H1 (cell line): ENCODE data around the gene PGA5. TPM values are rescaled to one million over a fixed set of nuclear protein-coding genes. Genes with fewer than 3 reads are reported as not detected.

Experiments used
- CTCF ChIA-PET: fragments of 300-600 bp; sonication (Branson Sonifier 250); formaldehyde crosslinking; loops from one replicate; lab custom pipeline; 2021; ENCODE audit not compliant: partially characterized antibody; lab: Charles Lee
- POLR2A ChIA-PET: fragments of 300-600 bp; sonication (Branson Sonifier 250); formaldehyde crosslinking; loops from one replicate; lab custom pipeline; 2021; ENCODE audit warnings: inconsistent platforms; ENCODE audit not compliant: partially characterized antibody; lab: Charles Lee
- DNase-seq, 2 experiments: peaks; one replicate each; pipeline versions ENCODE4 v3.0.0 to v3.0.0-alpha.2; 2010 to 2022; ENCODE audit warnings: low spot score in 2 of 2, low read depth in 1 of 2, mixed read lengths in 1 of 2
- FAIRE-seq: peaks from 2 replicates; lab custom pipeline; 2011; peaks lifted over from hg19 to GRCh38; lab: Jason Lieb, UNC
- H2AFZ ChIP-seq: 2 replicates; pipeline ENCODE4 v1.8.1; 2012; ENCODE audit warnings: low read length, inconsistent platforms
- H2AK5ac ChIP-seq: 2 replicates; pipeline ENCODE4 v1.6.1; 2013; ENCODE audit warnings: low read depth, low read length
- H2BK120ac ChIP-seq: replicated peaks from 2 replicates; pipeline ENCODE3; 2013; ENCODE audit warnings: low read depth, low read length, inconsistent platforms
- H2BK12ac ChIP-seq: 2 replicates; pipeline ENCODE4 v1.6.1; 2013; ENCODE audit warnings: low read depth, low read length
- H2BK15ac ChIP-seq: 2 replicates; pipeline ENCODE4 v1.6.1; 2013; ENCODE audit warnings: low read length
- H2BK20ac ChIP-seq: 2 replicates; pipeline ENCODE4 v1.6.1; 2013; ENCODE audit warnings: low read length
- H2BK5ac ChIP-seq: 2 replicates; pipeline ENCODE4 v1.6.1; 2013; ENCODE audit warnings: low read depth, low read length
- H3K14ac ChIP-seq: 2 replicates; pipeline ENCODE4 v1.6.1; 2013; ENCODE audit warnings: inconsistent platforms; ENCODE audit not compliant: insufficient read length
- H3K18ac ChIP-seq: 2 replicates; pipeline ENCODE4 v1.6.1; 2013; ENCODE audit warnings: low read length; ENCODE audit errors: extremely low read depth
- H3K23ac ChIP-seq: 2 replicates; pipeline ENCODE4 v1.6.1; 2013; ENCODE audit warnings: inconsistent platforms; ENCODE audit not compliant: insufficient read length
- H3K23me2 ChIP-seq: 2 replicates; pipeline ENCODE4 v1.6.1; 2013; ENCODE audit warnings: low read depth, low read length
- H3K27ac ChIP-seq: 2 replicates; pipeline ENCODE4 v1.6.1; 2011; ENCODE audit warnings: low read depth, low read length, inconsistent platforms
- H3K27me3 ChIP-seq, 4 experiments: replicated peaks in 1 of 4; 1 replicate in 1 of 4; 2 replicates in 3 of 4; pipeline versions ENCODE4 v1.6.1 to v1.8.1; 2011 to 2013; ENCODE audit warnings: low read length in 3 of 4, mild to moderate bottlenecking in 3 of 4, inconsistent platforms in 2 of 4, mixed read lengths in 2 of 4, moderate library complexity in 1 of 4; ENCODE audit not compliant: control insufficient read depth in 3 of 4, insufficient read depth in 3 of 4; ENCODE audit errors: extremely low read depth in 1 of 4
- H3K36me3 ChIP-seq, 4 experiments: 2 replicates each; pipeline versions ENCODE4 v1.6.1 to v1.8.1; 2011 to 2013; ENCODE audit warnings: mild to moderate bottlenecking in 4 of 4, low read length in 3 of 4, moderate library complexity in 2 of 4, control low read depth in 1 of 4, inconsistent platforms in 1 of 4; ENCODE audit not compliant: insufficient read depth in 4 of 4, control insufficient read depth in 2 of 4
- H3K4ac ChIP-seq: replicated peaks from 2 replicates; pipeline ENCODE3; 2013; ENCODE audit warnings: low read length, low read depth, mixed read lengths, inconsistent platforms; ENCODE audit not compliant: insufficient read length
- H3K4me1 ChIP-seq, 4 experiments: replicated peaks in 1 of 4; 1 replicate in 1 of 4; 2 replicates in 3 of 4; pipeline versions ENCODE4 v1.6.1 to v1.8.1; 2011 to 2013; ENCODE audit warnings: low read length in 3 of 4, inconsistent platforms in 2 of 4, mixed read lengths in 1 of 4; ENCODE audit not compliant: insufficient read depth in 4 of 4, control insufficient read depth in 3 of 4
- H3K4me2 ChIP-seq, 2 experiments: 2 replicates each; pipeline versions ENCODE4 v1.6.1 to v1.8.1; 2011 to 2013; ENCODE audit warnings: low read depth in 2 of 2, low read length in 2 of 2, control low read depth in 1 of 2, inconsistent platforms in 1 of 2, mild to moderate bottlenecking in 1 of 2; ENCODE audit not compliant: insufficient read depth in 1 of 2
- H3K4me3 ChIP-seq, 4 experiments: fragments of 200-600, 300-600 bp in 1 of 4; sonication (generic), shearing (Covaris generic), sonication (Bioruptor Twin) in 1 of 4; 2 replicates each; pipeline versions ENCODE4 v1.5.1 to v1.8.1; 2011 to 2016; ENCODE audit warnings: low read length in 4 of 4, low read depth in 3 of 4, control low read depth in 2 of 4, inconsistent platforms in 2 of 4, mild to moderate bottlenecking in 2 of 4, mixed read lengths in 1 of 4, moderate library complexity in 1 of 4; ENCODE audit not compliant: insufficient read depth in 2 of 4; ENCODE audit errors: extremely low read depth in 1 of 4
- H3K56ac ChIP-seq: replicated peaks from 2 replicates; pipeline ENCODE3; 2013; ENCODE audit warnings: low read depth, mild to moderate bottlenecking, mixed read lengths, low read length, inconsistent platforms; ENCODE audit not compliant: insufficient read length
- H3K79me1 ChIP-seq: 2 replicates; pipeline ENCODE4 v1.6.1; 2013; ENCODE audit warnings: low read depth, low read length, control low read depth
- H3K79me2 ChIP-seq, 2 experiments: 2 replicates each; pipeline versions ENCODE4 v1.6.1 to v1.8.1; 2012 to 2013; ENCODE audit warnings: low read length in 2 of 2, mild to moderate bottlenecking in 2 of 2, inconsistent platforms in 1 of 2; ENCODE audit not compliant: insufficient read depth in 2 of 2, control insufficient read depth in 1 of 2
- H3K9ac ChIP-seq, 4 experiments: replicated peaks in 1 of 4; 1 replicate in 1 of 4; 2 replicates in 3 of 4; pipeline versions ENCODE4 v1.6.1 to v1.8.1; 2011 to 2013; ENCODE audit warnings: low read depth in 3 of 4, low read length in 3 of 4, control low read depth in 2 of 4, mild to moderate bottlenecking in 2 of 4, moderate library complexity in 2 of 4, inconsistent platforms in 1 of 4; ENCODE audit errors: extremely low read depth in 1 of 4
- H3K9me3 ChIP-seq, 2 experiments: 2 replicates each; pipeline versions ENCODE4 v1.6.1 to v1.8.1; 2012 to 2013; ENCODE audit warnings: mild to moderate bottlenecking in 2 of 2, moderate library complexity in 2 of 2, control low read depth in 1 of 2, inconsistent platforms in 1 of 2, low read depth in 1 of 2, low read length in 1 of 2, mixed read lengths in 1 of 2; ENCODE audit not compliant: insufficient read depth in 2 of 2
- H4K20me1 ChIP-seq, 2 experiments: replicated peaks in 1 of 2; 2 replicates each; pipeline versions ENCODE3 to v1.8.1; 2011 to 2013; ENCODE audit warnings: inconsistent platforms in 2 of 2, low read length in 2 of 2, mild to moderate bottlenecking in 1 of 2; ENCODE audit not compliant: insufficient read depth in 2 of 2, control insufficient read depth in 1 of 2
- H4K5ac ChIP-seq: 2 replicates; pipeline ENCODE4 v1.6.1; 2013; ENCODE audit warnings: low read length, low read depth, mixed read lengths, inconsistent platforms; ENCODE audit not compliant: insufficient read length
- H4K8ac ChIP-seq: 2 replicates; pipeline ENCODE4 v1.8.0; 2013; ENCODE audit warnings: mild to moderate bottlenecking, moderate library complexity, low read length, inconsistent platforms; ENCODE audit not compliant: insufficient read depth; ENCODE audit errors: extremely low read depth
- H4K91ac ChIP-seq: replicated peaks from 2 replicates; pipeline ENCODE3; 2013; ENCODE audit warnings: low read length, mixed read lengths, inconsistent platforms; ENCODE audit not compliant: insufficient read length
- GABPA ChIP-seq: IDR thresholded peaks from 2 replicates; pipeline ENCODE4 v1.6.1; 2011; ENCODE audit warnings: mild to moderate bottlenecking, low read length, moderate library complexity, borderline replicate concordance; ENCODE audit not compliant: insufficient read depth
- HDAC6 ChIP-seq: IDR thresholded peaks from one replicate; pipeline ENCODE4 v1.7.1; 2012; ENCODE audit warnings: low read depth, mild to moderate bottlenecking, inconsistent platforms, low read length, moderate library complexity
- KDM4A ChIP-seq: IDR thresholded peaks from one replicate; pipeline ENCODE4 v1.7.1; 2012; ENCODE audit warnings: low read depth, mild to moderate bottlenecking, moderate library complexity, low read length, inconsistent platforms; ENCODE audit not compliant: severe bottlenecking
- POLR2AphosphoS5 ChIP-seq: IDR thresholded peaks from 2 replicates; pipeline ENCODE4 v1.6.1; 2011; ENCODE audit warnings: low read depth, low read length
- TAF7 ChIP-seq: optimal IDR thresholded peaks from 2 replicates; pipeline ENCODE3; 2011; ENCODE audit warnings: low read depth, mild to moderate bottlenecking, inconsistent platforms, low read length, moderate library complexity, borderline replicate concordance
- TCF12 ChIP-seq: IDR thresholded peaks from 2 replicates; pipeline ENCODE4 v1.6.1; 2011; ENCODE audit warnings: low read depth, mild to moderate bottlenecking, low read length
- USF2 ChIP-seq: IDR thresholded peaks from 2 replicates; pipeline ENCODE4 v1.6.1; 2011; ENCODE audit warnings: low read length, improper control_type of control experiment
- WGBS, 2 experiments: shearing (Covaris generic) in 1 of 2; methylation state at CpG; one replicate each; pipeline versions ENCODE4 v1.1.6 to v1.1.7; 2013 to 2015; ENCODE audit warnings: low lambda C conversion rate in 2 of 2, mixed read lengths in 2 of 2, inconsistent platforms in 1 of 2, low coverage in 1 of 2, missing lambda C conversion rate in 1 of 2; ENCODE audit not compliant: insufficient replicate concordance in 2 of 2, insufficient coverage in 1 of 2, insufficient read length in 1 of 2; ENCODE audit errors: extremely low coverage in 1 of 2, missing lambda C conversion rate in 1 of 2; 5-methylcytosine and 5-hydroxymethylcytosine counted together
- polyA plus RNA-seq, 7 experiments: library from polyadenylated mRNA; depleted of rRNA in 3 of 7; stranded (reverse) in 5 of 7; unstranded in 2 of 7; fragments of >200 nt in 5 of 7; fragments of 200-250 nt in 2 of 7; gene quantifications; 1 replicate in 5 of 7; 2 replicates in 1 of 7; 4 replicates in 1 of 7; pipeline versions ENCODE4 v1.2.1 to v1.2.3, GENCODE V29; 2011 to 2013; ENCODE audit warnings: missing spikeins in 2 of 7, mixed read lengths in 2 of 7
- total RNA-seq: library from RNA; stranded (reverse); fragmentation: NEBNext Ultra II Directional; extraction: Animal tissue kit (Norgen Biotek cat#: 25700); gene quantifications from 2 replicates; pipeline ENCODE4 v1.2.1, GENCODE V29; 2021

Gene PGA5
- total and polyA plus RNA-seq, 2 of the 8 experiments (the other 6 are each of a cell fraction or from before 2014, with no cell fraction given) = 0.67 to 2.0 TPM

GRCh38 chr11:61198948-61199523 is 41.9 kb upstream of the PGA5 start:
- Histone ChIP-seq H2BK20ac (no peak overlapping the region), H2AK5ac (no peak overlapping the region), H4K20me1 (no peaks in the 10 kb centered on the region), H2BK120ac (no peak overlapping the region), H3K36me3 (no peaks in the 10 kb centered on the region), H3K23me2 (no peaks in the 10 kb centered on the region), H4K91ac (no peak overlapping the region), H3K23ac (no peak overlapping the region), H4K5ac (no peak overlapping the region), H2BK12ac (no peak overlapping the region), H3K4me1 (peaks cover 0 to 3% (median 0%) of the 10 kb centered on the region in 4 experiments; a peak in 2 of 7 replicates), H2AFZ (no peak overlapping the region), H3K4ac (no peak overlapping the region), H3K4me3 (no peak overlapping the region), H3K27ac (no peak overlapping the region), H4K8ac (no peak overlapping the region), H3K18ac (no peak overlapping the region), H3K9ac (no peak overlapping the region), H3K4me2 (no peak overlapping the region), H3K14ac (no peak overlapping the region), H2BK15ac (no peak overlapping the region), H3K79me1 (no peaks in the 10 kb centered on the region), H3K9me3 (0 out of 4 replicates have a peak, but pooled peaks cover 0 to 3% of the 10 kb centered on the region in 2 experiments), H3K79me2 (no peaks in the 10 kb centered on the region), H3K27me3 (no peaks in the 10 kb centered on the region), H2BK5ac (no peak overlapping the region), H3K56ac (no peak overlapping the region)
- WGBS, 2 experiments = 92% methylated on average over 4 of the region's 4 CpGs; no CpG with 5 or more reads in 1 of the 2 experiments
- ChIA-PET POLR2A (no interaction called here), CTCF (no interaction called here)
- DNase-seq (no peak), FAIRE-seq (no peak)
- TF ChIP-seq GABPA (no peak), HDAC6 (no peak), USF2 (no peak), POLR2AphosphoS5 (no peak), TAF7 (no peak), TCF12 (no peak), KDM4A (no peak)
